ENCODE results near the gene NPAS3.

NPAS3 gene

DNA sequence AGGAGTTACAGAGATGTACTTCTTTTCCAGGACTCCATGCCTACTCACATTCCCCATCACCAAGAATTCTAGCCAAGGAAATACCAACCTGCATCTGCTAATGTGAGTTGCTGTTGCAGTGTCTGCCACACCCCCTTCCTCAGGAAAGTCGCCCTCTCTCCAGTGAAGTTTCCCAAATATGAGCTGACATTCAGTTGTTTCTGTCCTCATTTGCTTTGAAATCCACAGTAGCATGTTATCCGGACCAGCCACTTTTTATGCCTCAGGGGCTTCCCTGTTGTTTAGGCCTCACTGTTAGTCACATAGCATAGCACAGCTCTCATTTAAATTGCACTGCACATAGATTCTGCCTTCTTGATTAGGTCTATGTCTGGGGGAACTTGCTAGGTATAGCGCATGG lies 799.8 kb downstream of the NPAS3 start:
- H3K4me3 Mint-ChIP-seq: no peak overlapping the region
- peaks cover 32% of the 10 kb centered on the region for H3K36me3 Mint-ChIP-seq (ENCODE audit: low read depth)
- no peaks in the 10 kb centered on the region for H3K4me1 Mint-ChIP-seq
- TF ChIP-seq, protein P1, sequence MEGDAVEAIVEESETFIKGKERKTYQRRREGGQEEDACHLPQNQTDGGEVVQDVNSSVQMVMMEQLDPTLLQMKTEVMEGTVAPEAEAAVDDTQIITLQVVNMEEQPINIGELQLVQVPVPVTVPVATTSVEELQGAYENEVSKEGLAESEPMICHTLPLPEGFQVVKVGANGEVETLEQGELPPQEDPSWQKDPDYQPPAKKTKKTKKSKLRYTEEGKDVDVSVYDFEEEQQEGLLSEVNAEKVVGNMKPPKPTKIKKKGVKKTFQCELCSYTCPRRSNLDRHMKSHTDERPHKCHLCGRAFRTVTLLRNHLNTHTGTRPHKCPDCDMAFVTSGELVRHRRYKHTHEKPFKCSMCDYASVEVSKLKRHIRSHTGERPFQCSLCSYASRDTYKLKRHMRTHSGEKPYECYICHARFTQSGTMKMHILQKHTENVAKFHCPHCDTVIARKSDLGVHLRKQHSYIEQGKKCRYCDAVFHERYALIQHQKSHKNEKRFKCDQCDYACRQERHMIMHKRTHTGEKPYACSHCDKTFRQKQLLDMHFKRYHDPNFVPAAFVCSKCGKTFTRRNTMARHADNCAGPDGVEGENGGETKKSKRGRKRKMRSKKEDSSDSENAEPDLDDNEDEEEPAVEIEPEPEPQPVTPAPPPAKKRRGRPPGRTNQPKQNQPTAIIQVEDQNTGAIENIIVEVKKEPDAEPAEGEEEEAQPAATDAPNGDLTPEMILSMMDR (IDR thresholded peaks at IDR 0.05; ENCODE audit: unreplicated experiment in 3 of 3): no peak
- H3K9me3 Mint-ChIP-seq: peaks cover 8% of the 10 kb centered on the region
- peaks cover 4% of the 10 kb centered on the region for H3K27me3 Mint-ChIP-seq (ENCODE audit: low read depth)
- H3K27ac Mint-ChIP-seq: no peak overlapping the region

DNA sequence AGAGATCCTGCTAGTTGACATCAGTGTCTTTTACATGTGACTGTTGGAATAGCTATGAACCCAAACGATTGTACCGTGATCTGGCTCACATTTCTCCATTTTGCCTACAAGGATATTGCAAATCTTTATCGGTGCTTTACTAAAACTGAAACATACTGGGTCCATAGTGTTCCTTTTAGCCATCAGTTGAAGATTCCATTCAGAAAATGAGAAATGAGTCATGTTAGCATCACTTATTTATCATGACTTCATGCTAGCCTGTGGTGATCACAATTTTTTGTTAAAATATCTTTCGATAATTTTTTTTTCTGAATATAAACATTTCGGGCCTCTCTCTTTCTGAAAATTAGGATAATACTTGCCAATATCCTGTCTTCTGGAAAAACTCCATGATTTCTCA lies 801.9 kb downstream of the NPAS3 start:
- peaks cover 36% of the 10 kb centered on the region for H3K36me3 Mint-ChIP-seq (ENCODE audit: low read depth)
- peaks cover 15% of the 10 kb centered on the region for H3K9me3 Mint-ChIP-seq
- H3K27ac Mint-ChIP-seq: no peak overlapping the region
- peaks cover 4% of the 10 kb centered on the region for H3K27me3 Mint-ChIP-seq (ENCODE audit: low read depth)
- H3K4me3 Mint-ChIP-seq: no peak overlapping the region
- H3K4me1 Mint-ChIP-seq: no peaks in the 10 kb centered on the region
- TF ChIP-seq, protein P1 (IDR thresholded peaks at IDR 0.05; ENCODE audit: unreplicated experiment in 3 of 3): no peak

DNA sequence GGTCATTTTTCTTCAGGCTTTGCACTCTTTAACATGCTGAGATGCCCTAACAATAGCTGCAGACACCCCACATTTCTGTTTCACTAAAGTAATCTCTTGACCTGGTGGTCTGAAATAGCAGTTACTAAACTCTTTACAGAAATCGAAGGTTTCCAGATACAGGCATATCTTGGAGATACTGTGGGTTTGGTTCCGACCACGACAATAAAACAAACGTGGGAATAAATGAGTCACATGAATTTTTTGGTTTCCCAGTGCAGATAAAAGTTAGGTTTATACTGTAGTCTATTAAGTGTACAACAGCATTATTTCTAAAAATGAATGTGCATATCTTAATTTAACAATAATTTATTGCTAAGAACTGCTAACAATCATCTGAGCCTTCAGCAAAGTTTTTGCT lies 803.5 kb downstream of the NPAS3 start:
- Mint-ChIP-seq H3K4me3 (no peak overlapping the region), H3K27me3 (ENCODE audit: low read depth) (peaks cover 4% of the 10 kb centered on the region), H3K4me1 (no peaks in the 10 kb centered on the region), H3K9me3 (peaks cover 15% of the 10 kb centered on the region), H3K27ac (no peak overlapping the region), H3K36me3 (ENCODE audit: low read depth) (peaks cover 31% of the 10 kb centered on the region)
- TF ChIP-seq, protein P1 (IDR thresholded peaks at IDR 0.05; ENCODE audit: unreplicated experiment in 3 of 3): no peak

DNA sequence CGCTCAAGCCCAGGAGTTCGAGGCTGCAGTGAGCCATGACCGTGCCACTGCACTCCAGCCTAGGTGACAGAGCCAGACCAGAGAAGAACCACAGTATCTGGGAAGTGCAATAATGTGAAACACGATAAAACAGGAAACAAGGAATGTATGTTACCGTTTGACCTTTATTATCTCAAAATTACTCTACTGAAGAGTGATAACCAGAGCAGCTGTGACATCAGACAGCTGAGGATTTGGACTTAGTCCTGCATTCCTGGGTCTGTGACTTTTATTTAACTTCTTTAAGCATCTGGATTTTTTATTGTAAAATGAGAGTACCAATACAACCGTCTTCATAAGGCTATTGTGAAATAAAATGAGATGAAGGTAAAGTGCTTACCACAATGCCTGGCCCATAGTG lies 806.5 kb downstream of the NPAS3 start:
- H3K27me3 Mint-ChIP-seq (ENCODE audit: low read depth): peaks cover 4% of the 10 kb centered on the region
- H3K9me3 Mint-ChIP-seq: peaks cover 15% of the 10 kb centered on the region
- no peak overlapping the region for H3K27ac Mint-ChIP-seq
- H3K4me1 Mint-ChIP-seq: no peaks in the 10 kb centered on the region
- peaks cover 19% of the 10 kb centered on the region for H3K36me3 Mint-ChIP-seq (ENCODE audit: low read depth)
- TF ChIP-seq, protein P1 (IDR thresholded peaks at IDR 0.05; ENCODE audit: unreplicated experiment in 3 of 3): no peak
- no peak overlapping the region for H3K4me3 Mint-ChIP-seq

DNA sequence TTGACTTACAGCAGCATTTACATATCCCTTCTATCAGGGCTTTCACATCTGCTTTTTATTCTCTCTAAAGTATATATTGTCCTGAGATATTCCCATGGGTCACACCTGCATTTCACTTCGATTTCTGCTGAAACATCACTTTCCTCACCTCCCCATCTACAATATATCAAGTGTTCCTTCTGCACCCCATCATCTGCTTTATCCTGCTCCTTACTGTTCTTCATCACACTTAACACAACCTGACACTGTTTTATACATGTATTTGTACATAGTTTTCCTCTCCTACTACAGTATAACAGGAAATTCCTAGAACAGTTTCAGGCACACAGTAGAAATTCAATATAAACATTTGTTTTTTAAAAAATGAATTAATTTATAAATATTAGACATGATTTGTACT lies 809.1 kb downstream of the NPAS3 start:
- no peaks in the 10 kb centered on the region for H3K4me1 Mint-ChIP-seq
- H3K4me3 Mint-ChIP-seq: no peak overlapping the region
- TF ChIP-seq, protein P1 (IDR thresholded peaks at IDR 0.05; ENCODE audit: unreplicated experiment in 3 of 3): no peak
- H3K27me3 Mint-ChIP-seq (ENCODE audit: low read depth): peaks cover 4% of the 10 kb centered on the region
- H3K27ac Mint-ChIP-seq: no peak overlapping the region
- H3K36me3 Mint-ChIP-seq (ENCODE audit: low read depth): peaks cover 12% of the 10 kb centered on the region
- peaks cover 12% of the 10 kb centered on the region for H3K9me3 Mint-ChIP-seq

DNA sequence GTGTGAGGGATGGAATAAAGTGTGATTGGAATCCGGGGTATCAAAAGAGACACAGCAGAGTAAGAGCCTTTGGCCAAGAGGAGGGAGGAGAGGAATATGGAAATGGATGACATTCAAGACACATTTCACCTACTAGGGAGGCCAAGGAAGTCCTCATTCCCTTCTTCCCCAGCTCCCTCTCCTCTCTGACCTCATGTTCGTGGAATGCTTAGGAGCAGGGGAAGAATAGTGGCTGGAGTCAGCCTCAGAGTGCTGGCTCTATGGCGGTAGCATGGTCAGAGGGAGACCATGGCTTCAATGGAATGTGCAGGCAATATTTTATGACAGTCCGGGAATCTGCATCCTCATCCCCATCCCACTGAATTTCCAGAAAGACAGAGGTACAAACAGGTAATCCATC lies 815.6 kb downstream of the NPAS3 start:
- no peaks in the 10 kb centered on the region for H3K4me1 Mint-ChIP-seq
- peaks cover 8% of the 10 kb centered on the region for H3K27me3 Mint-ChIP-seq (ENCODE audit: low read depth)
- no peak overlapping the region for H3K27ac Mint-ChIP-seq
- TF ChIP-seq, protein P1 (IDR thresholded peaks at IDR 0.05; ENCODE audit: unreplicated experiment in 3 of 3): no peak
- H3K36me3 Mint-ChIP-seq (ENCODE audit: low read depth): no peaks in the 10 kb centered on the region
- H3K4me3 Mint-ChIP-seq: no peak overlapping the region
- H3K9me3 Mint-ChIP-seq: no peaks in the 10 kb centered on the region

Data from nephron (organoid).